MM.1S (cell line): ENCODE data around the gene SEMA3C.
A peak's percentile ranks its signal among the peaks of the same experiment; 100 is the strongest.

ENCODE experiments used
- DNase-seq: peaks from one replicate; pipeline ENCODE4 v3.0.0-alpha.2; 2015
- H2AFZ ChIP-seq: fragments of 300-600 bp; sonication (generic); 2 replicates; pipeline ENCODE4 v1.6.0; 2016; ENCODE audit warnings: antibody characterized with exemption, low read length
- H3F3A ChIP-seq: fragments of 300-600 bp; sonication (generic); 2 replicates; pipeline ENCODE4 v1.6.1; 2016; ENCODE audit warnings: mild to moderate bottlenecking, antibody characterized with exemption, low read length, moderate library complexity, mixed read lengths; ENCODE audit not compliant: insufficient read depth
- H3K27ac ChIP-seq: fragments of 300-600 bp; sonication (generic); 2 replicates; pipeline ENCODE4 v1.5.1; 2016; ENCODE audit warnings: mild to moderate bottlenecking, low read length
- H3K27me3 ChIP-seq: fragments of 300-600 bp; sonication (generic); replicated peaks from 2 replicates; pipeline ENCODE4 v1.6.0; 2016; ENCODE audit warnings: low read length; ENCODE audit not compliant: insufficient read depth
- H3K36me3 ChIP-seq: fragments of 300-600 bp; sonication (generic); replicated peaks from 2 replicates; pipeline ENCODE4 v1.6.1; 2016; ENCODE audit warnings: mild to moderate bottlenecking, low read length, mixed read lengths; ENCODE audit not compliant: insufficient read depth
- H3K4me1 ChIP-seq: fragments of 300-600 bp; sonication (generic); 2 replicates; pipeline ENCODE4 v1.6.1; 2016; ENCODE audit warnings: low read length, mixed read lengths
- H3K4me2 ChIP-seq: fragments of 300-600 bp; sonication (generic); 2 replicates; pipeline ENCODE4 v1.6.0; 2016; ENCODE audit warnings: low read depth, low read length
- H3K4me3 ChIP-seq: fragments of 300-600 bp; sonication (generic); 2 replicates; pipeline ENCODE4 v1.5.1; 2016; ENCODE audit warnings: low read length, mixed read lengths
- H3K79me2 ChIP-seq: fragments of 300-600 bp; sonication (generic); 2 replicates; pipeline ENCODE4 v1.6.1; 2016; ENCODE audit warnings: mixed run types, low read length, mixed read lengths
- H3K9ac ChIP-seq: fragments of 300-600 bp; sonication (generic); 2 replicates; pipeline ENCODE4 v1.6.1; 2016; ENCODE audit warnings: low read length, mixed read lengths
- H3K9me2 ChIP-seq: fragments of 300-600 bp; sonication (generic); replicated peaks from 2 replicates; pipeline ENCODE4 v1.6.1; 2016; ENCODE audit warnings: mild to moderate bottlenecking, low read length, mixed read lengths; ENCODE audit not compliant: insufficient read depth
- H3K9me3 ChIP-seq: fragments of 300-600 bp; sonication (generic); replicated peaks from 2 replicates; pipeline ENCODE4 v1.6.1; 2016; ENCODE audit warnings: mild to moderate bottlenecking, low read length, mixed read lengths; ENCODE audit not compliant: insufficient read depth
- H4K20me1 ChIP-seq: fragments of 300-600 bp; sonication (generic); 2 replicates; pipeline ENCODE4 v1.6.1; 2016; ENCODE audit warnings: mild to moderate bottlenecking, low read length, moderate library complexity, mixed read lengths; ENCODE audit not compliant: insufficient read depth
- EZH2 ChIP-seq: fragments of 300-600 bp; sonication (generic); optimal IDR thresholded peaks from 2 replicates; pipeline ENCODE3; 2017; ENCODE audit warnings: low read depth, mild to moderate bottlenecking, antibody characterized with exemption, low read length, mixed read lengths
- EZH2phosphoT487 ChIP-seq: fragments of 300-600 bp; sonication (generic); IDR thresholded peaks from 2 replicates; pipeline ENCODE4 v1.6.1; 2018; ENCODE audit warnings: antibody characterized with exemption, low read length
- TF ChIP-seq, protein P1 (sequence below): fragments of 300-600 bp; sonication (generic); IDR thresholded peaks from 2 replicates; pipeline ENCODE4 v1.5.1; 2016; ENCODE audit warnings: antibody characterized with exemption, low read length, mixed read lengths

SEMA3C gene

DNA sequence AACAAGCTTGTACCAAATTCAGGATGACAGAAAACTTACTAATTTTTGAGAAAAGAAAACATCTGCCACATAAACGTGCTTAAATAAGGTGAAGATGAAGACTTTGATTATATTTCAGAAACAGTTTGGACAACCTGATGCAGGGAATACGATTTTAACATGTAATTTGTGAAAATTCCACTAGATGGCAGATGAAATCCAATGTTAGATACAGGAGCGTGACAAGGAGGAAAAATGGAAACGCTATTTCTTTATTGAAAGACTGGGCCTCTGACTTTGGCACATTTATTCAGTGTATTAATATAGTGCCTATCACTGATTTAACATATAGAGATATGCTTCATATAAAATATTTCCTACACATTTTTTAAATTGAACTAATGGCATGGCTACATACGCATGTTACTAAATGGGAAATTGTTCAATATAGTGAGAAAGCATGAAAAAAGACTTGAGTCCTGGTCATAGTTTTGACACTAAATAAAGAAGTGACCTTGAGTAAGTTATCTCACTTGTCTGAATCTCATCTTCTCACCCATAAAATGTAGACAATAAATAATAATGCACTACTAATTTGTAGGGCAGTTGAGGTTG, 219.7 kb downstream of the SEMA3C start:
- H3F3A ChIP-seq, result no peaks in the 10 kb centered on the region
- no peak overlapping the region for H3K4me2 ChIP-seq
- no peak overlapping the region for H2AFZ ChIP-seq
- H3K9ac ChIP-seq, result no peak overlapping the region
- no peaks in the 10 kb centered on the region for H3K4me1 ChIP-seq
- H3K27ac ChIP-seq, result no peak overlapping the region
- no peaks in the 10 kb centered on the region for H3K36me3 ChIP-seq
- no peaks in the 10 kb centered on the region for H4K20me1 ChIP-seq
- peak; percentile 55 for DNase-seq
- H3K79me2 ChIP-seq, result no peaks in the 10 kb centered on the region
- no peaks in the 10 kb centered on the region for H3K9me3 ChIP-seq
- TF ChIP-seq EZH2phosphoT487 (no peak), EZH2 (no peak)
- TF ChIP-seq, protein P1, sequence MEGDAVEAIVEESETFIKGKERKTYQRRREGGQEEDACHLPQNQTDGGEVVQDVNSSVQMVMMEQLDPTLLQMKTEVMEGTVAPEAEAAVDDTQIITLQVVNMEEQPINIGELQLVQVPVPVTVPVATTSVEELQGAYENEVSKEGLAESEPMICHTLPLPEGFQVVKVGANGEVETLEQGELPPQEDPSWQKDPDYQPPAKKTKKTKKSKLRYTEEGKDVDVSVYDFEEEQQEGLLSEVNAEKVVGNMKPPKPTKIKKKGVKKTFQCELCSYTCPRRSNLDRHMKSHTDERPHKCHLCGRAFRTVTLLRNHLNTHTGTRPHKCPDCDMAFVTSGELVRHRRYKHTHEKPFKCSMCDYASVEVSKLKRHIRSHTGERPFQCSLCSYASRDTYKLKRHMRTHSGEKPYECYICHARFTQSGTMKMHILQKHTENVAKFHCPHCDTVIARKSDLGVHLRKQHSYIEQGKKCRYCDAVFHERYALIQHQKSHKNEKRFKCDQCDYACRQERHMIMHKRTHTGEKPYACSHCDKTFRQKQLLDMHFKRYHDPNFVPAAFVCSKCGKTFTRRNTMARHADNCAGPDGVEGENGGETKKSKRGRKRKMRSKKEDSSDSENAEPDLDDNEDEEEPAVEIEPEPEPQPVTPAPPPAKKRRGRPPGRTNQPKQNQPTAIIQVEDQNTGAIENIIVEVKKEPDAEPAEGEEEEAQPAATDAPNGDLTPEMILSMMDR, result peak; percentile 67
- no peak overlapping the region for H3K4me3 ChIP-seq
- H3K9me2 ChIP-seq, result no peaks in the 10 kb centered on the region
- H3K27me3 ChIP-seq, result no peaks in the 10 kb centered on the region
